ENCODE measurements around the gene TMEM123.
A peak's percentile ranks its signal among the peaks of the same experiment; 100 is the strongest.

TMEM123 gene

DNA sequence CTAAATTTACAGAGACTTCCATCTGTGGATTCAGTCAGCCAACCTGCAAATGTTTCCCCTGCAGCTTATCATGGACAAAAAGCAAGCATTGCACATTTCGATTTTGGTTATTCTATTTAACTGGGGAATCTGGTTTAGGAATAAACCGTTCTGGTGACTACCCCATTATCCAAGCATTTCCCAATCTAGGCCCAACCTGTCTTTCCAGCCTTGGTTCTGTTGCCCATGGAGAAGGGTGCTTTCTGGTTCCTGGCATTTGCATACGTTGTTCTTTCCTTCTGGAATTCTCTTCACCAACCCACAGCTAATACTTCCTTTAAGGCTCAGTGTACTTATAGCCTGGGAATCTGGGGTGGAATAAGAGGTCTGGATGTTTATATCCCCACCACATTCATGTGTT, 1.4 kb upstream of the TMEM123 start:
- Histone ChIP-seq H3K4me2 (ENCODE audit: low read length) (peak overlapping the region; percentile 96), H3K27me3 (ENCODE audit: insufficient read depth, low read length) (no peaks in the 10 kb centered on the region), H3K4me3 (ENCODE audit: low read depth, low read length, poor library complexity, severe bottlenecking) (peak overlapping the region; percentile 97), H3K79me2 (ENCODE audit: insufficient read depth, low read length) (peaks cover 35% of the 10 kb centered on the region), H3K36me3 (ENCODE audit: insufficient read depth, low read length) (peaks cover 15% of the 10 kb centered on the region; the same call in 1 of the 2 replicates), H3K9me3 (ENCODE audit: low read length) (0 out of 2 replicates have a peak, but pooled peaks cover 3% of the 10 kb centered on the region), H3K9ac (ENCODE audit: low read length) (peak overlapping the region; percentile 98), H3K4me1 (ENCODE audit: insufficient read depth, low read length, severe bottlenecking) (peaks cover 70% of the 10 kb centered on the region), H3F3A (ENCODE audit: insufficient read depth, low read length) (no peaks in the 10 kb centered on the region), H2AFZ (ENCODE audit: low read length) (no peak overlapping the region), H4K20me1 (ENCODE audit: insufficient read depth, low read length) (0 out of 2 replicates have a peak, but pooled peaks cover 2% of the 10 kb centered on the region), H3K9me2 (ENCODE audit: low read depth, low read length) (no peaks in the 10 kb centered on the region), H3K27ac (ENCODE audit: low read depth, low read length, poor library complexity, severe bottlenecking) (peak overlapping the region; percentile 92)
- no peak for TF ChIP-seq CTCF (IDR thresholded peaks at IDR 0.05; ENCODE audit: low read length)
- TF ChIP-seq EZH2 (IDR thresholded peaks at IDR 0.05; ENCODE audit: borderline replicate concordance, low read length), result no peak

- Histone ChIP-seq H3K4me1 (ENCODE audit: insufficient read depth, low read length, severe bottlenecking) (peaks cover 71% of the 10 kb centered on the region), H2AFZ (ENCODE audit: low read length) (no peak overlapping the region), H3K27ac (ENCODE audit: low read depth, low read length, poor library complexity, severe bottlenecking) (peak overlapping the region; percentile 92)
Measured at GRCh38 chr11:102453302-102453695, 734 bp upstream of the TMEM123 start.

GRCh38 chr11:102451681-102452460, 694 bp downstream of the TMEM123 start:
- H3F3A ChIP-seq (ENCODE audit: insufficient read depth, low read length), result no peaks in the 10 kb centered on the region
- H3K4me3 ChIP-seq (ENCODE audit: low read depth, low read length, poor library complexity, severe bottlenecking), result peak overlapping the region; percentile 97
- H3K27me3 ChIP-seq (ENCODE audit: insufficient read depth, low read length), result no peaks in the 10 kb centered on the region
- H4K20me1 ChIP-seq (ENCODE audit: insufficient read depth, low read length), result 0 out of 2 replicates have a peak, but pooled peaks cover 2% of the 10 kb centered on the region
- H3K27ac ChIP-seq (ENCODE audit: low read depth, low read length, poor library complexity, severe bottlenecking), result peak overlapping the region; percentile 90
- no peak overlapping the region for H2AFZ ChIP-seq (ENCODE audit: low read length)
- 0 out of 2 replicates have a peak, but pooled peaks cover 3% of the 10 kb centered on the region for H3K9me3 ChIP-seq (ENCODE audit: low read length)
- peak overlapping the region; percentile 98 for H3K9ac ChIP-seq (ENCODE audit: low read length)
- H3K4me2 ChIP-seq (ENCODE audit: low read length), result peak overlapping the region; percentile 96
- TF ChIP-seq EZH2 (IDR thresholded peaks at IDR 0.05; ENCODE audit: borderline replicate concordance, low read length), result no peak
- TF ChIP-seq CTCF (IDR thresholded peaks at IDR 0.05; ENCODE audit: low read length), result peak; percentile 55
- H3K4me1 ChIP-seq (ENCODE audit: insufficient read depth, low read length, severe bottlenecking), result peaks cover 69% of the 10 kb centered on the region
- H3K79me2 ChIP-seq (ENCODE audit: insufficient read depth, low read length), result peaks cover 56% of the 10 kb centered on the region
- H3K36me3 ChIP-seq (ENCODE audit: insufficient read depth, low read length), result peaks cover 34% of the 10 kb centered on the region
- no peaks in the 10 kb centered on the region for H3K9me2 ChIP-seq (ENCODE audit: low read depth, low read length)

More at GRCh38 chr11:102453302-102453695, 734 bp upstream of the TMEM123 start:
- no peak for TF ChIP-seq EZH2 (IDR thresholded peaks at IDR 0.05; ENCODE audit: borderline replicate concordance, low read length)
- TF ChIP-seq CTCF (IDR thresholded peaks at IDR 0.05; ENCODE audit: low read length), result peak; percentile 24; the same call in 1 of the 2 replicates
- H3F3A ChIP-seq (ENCODE audit: insufficient read depth, low read length), result no peaks in the 10 kb centered on the region
- peak overlapping the region; percentile 97 for H3K4me3 ChIP-seq (ENCODE audit: low read depth, low read length, poor library complexity, severe bottlenecking)
- H3K36me3 ChIP-seq (ENCODE audit: insufficient read depth, low read length), result peaks cover 20% of the 10 kb centered on the region
- peaks cover 41% of the 10 kb centered on the region for H3K79me2 ChIP-seq (ENCODE audit: insufficient read depth, low read length)
- H3K9me3 ChIP-seq (ENCODE audit: low read length), result 0 out of 2 replicates have a peak, but pooled peaks cover 3% of the 10 kb centered on the region
- H4K20me1 ChIP-seq (ENCODE audit: insufficient read depth, low read length), result 0 out of 2 replicates have a peak, but pooled peaks cover 2% of the 10 kb centered on the region
- H3K9ac ChIP-seq (ENCODE audit: low read length), result peak overlapping the region; percentile 98
- H3K4me2 ChIP-seq (ENCODE audit: low read length), result peak overlapping the region; percentile 96
- no peaks in the 10 kb centered on the region for H3K9me2 ChIP-seq (ENCODE audit: low read depth, low read length)
- no peaks in the 10 kb centered on the region for H3K27me3 ChIP-seq (ENCODE audit: insufficient read depth, low read length)

All from OCI-LY1 (cell line).